Muscle of leg (tissue), 11 donors: Measurements from ENCODE around the gene ADAMTS2. TPM values are rescaled to one million over a fixed set of nuclear protein-coding genes. Genes with fewer than 3 reads are reported as not detected.

Experiments
- DNase-seq: peaks from one replicate; pipeline ENCODE4 v3.0.0; 2013
- H3K27ac ChIP-seq: one replicate; pipeline ENCODE4 v1.5.1; 2013; ENCODE audit warnings: mild to moderate bottlenecking, low read length, control low read depth
- H3K27me3 ChIP-seq: one replicate; pipeline ENCODE4 v1.6.1; 2013; ENCODE audit warnings: low read length; ENCODE audit not compliant: control insufficient read depth, insufficient read depth
- H3K36me3 ChIP-seq: one replicate; pipeline ENCODE4 v1.6.1; 2013; ENCODE audit warnings: low read length; ENCODE audit not compliant: control insufficient read depth, insufficient read depth
- H3K4me1 ChIP-seq: one replicate; pipeline ENCODE4 v1.6.1; 2013; ENCODE audit warnings: low read length; ENCODE audit not compliant: control insufficient read depth, insufficient read depth
- H3K4me3 ChIP-seq: one replicate; pipeline ENCODE4 v1.5.1; 2013; ENCODE audit warnings: low read length, control low read depth
- H3K9me3 ChIP-seq: replicated peaks from 2 replicates; pipeline ENCODE4 v1.6.1; 2013; ENCODE audit warnings: low read depth, low read length; ENCODE audit not compliant: control insufficient read depth
- WGBS: methylation state at CpG from one replicate; pipeline ENCODE4 v1.1.5; 2013; ENCODE audit warnings: missing lambda C conversion rate; ENCODE audit not compliant: insufficient coverage; 5-methylcytosine and 5-hydroxymethylcytosine counted together
- polyA plus RNA-seq, 8 donors: library from polyadenylated mRNA; unstranded; fragments of 120-200 nt; gene quantifications; one replicate each; pipeline versions ENCODE4 v1.2.1 to v1.2.3, GENCODE V29; 2013; ENCODE audit warnings: inconsistent platforms in 1 of 8, low replicate concordance in 1 of 8; ENCODE audit not compliant: insufficient read length in 8 of 8, insufficient read depth in 1 of 8
- total RNA-seq: library from RNA; stranded (reverse); fragments of 120-200 nt; gene quantifications from one replicate; pipeline ENCODE4 v1.2.4, GENCODE V29; 2013

The ADAMTS2 gene
- total and polyA plus RNA-seq, 9 donors, result 21.3 to 46.3 (median 34.2) TPM

DNA sequence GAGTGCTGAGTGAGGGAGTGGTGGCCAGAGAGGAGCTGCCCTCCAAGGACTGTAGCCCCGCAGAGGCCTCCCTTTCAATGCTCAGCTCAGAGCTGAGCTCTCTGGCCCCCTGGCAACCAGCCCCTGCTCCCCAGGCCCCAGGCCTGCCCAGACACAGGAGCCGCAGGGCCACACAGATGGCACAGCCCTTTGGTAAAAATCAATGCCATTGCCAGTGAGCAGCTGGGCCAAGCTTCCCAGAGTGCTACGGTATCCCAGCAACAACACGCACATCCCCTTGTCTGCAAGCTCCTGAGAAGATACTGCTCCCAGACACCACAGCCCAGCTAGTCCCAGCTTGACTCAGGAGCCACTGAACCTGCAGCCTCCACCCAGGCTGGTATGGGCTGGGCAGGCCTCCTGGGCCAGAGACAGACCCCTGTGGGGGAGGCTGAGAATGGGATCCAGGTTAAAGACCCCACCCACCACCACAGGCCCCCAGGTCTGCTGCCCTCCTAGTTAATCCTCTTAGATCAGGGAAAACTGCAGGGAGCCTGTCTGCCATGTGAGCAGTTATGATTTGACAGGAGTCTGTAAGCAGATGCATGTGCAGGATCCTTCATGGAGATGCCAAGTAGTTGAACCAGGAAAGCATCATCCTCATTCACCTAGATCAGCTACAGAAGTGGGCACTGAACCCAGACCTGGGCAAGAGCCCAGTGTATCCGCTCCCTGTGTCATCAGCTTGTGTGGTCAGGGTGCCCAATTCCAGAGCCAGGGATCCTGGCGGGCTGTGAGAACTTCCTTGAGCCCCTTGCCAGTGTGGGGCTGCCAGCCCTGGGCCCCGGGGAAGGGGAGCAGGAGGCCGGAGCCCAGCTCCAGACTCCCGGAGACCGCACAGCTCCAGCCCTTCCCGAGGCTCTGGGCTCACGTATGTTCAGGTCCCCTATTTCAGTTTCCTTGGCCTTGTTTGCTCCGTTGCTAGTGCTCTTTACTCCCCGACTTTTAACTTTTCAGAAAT lies 26.7 kb upstream of the ADAMTS2 start:
- H3K4me1 ChIP-seq, result peaks cover 19% of the 10 kb centered on the region
- H3K27me3 ChIP-seq, result peaks cover 2% of the 10 kb centered on the region
- peak; percentile 42 for DNase-seq
- H3K36me3 ChIP-seq, result no peaks in the 10 kb centered on the region
- WGBS, result 74% methylated on average over 14 of the region's 14 CpGs
- no peak overlapping the region for H3K27ac ChIP-seq
- H3K9me3 ChIP-seq, result no peaks in the 10 kb centered on the region
- H3K4me3 ChIP-seq, result no peak overlapping the region

DNA sequence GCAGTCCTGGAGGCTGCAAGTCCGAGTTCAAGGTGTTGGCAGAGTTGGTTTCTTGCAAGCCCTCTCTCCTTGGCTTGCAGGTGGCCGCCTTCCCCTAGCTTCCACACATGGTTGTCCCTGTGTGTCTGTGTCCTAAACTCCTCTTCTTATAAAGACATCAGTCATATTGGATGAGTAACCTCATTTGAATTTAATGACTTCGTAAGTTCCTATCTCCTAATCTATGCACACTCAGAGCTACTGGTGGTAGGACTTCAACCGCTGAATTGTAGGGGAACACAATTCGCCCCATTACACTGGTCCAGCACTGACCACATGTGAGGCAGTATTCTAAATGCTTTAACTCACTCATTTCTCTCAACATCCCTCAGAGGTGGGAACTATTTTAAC lies 25.9 kb upstream of the ADAMTS2 start:
- peaks cover 2% of the 10 kb centered on the region for H3K27me3 ChIP-seq
- peaks cover 19% of the 10 kb centered on the region for H3K4me1 ChIP-seq
- H3K36me3 ChIP-seq, result no peaks in the 10 kb centered on the region
- DNase-seq, result no peak
- 87% methylated on average over 3 of the region's 5 CpGs for WGBS
- H3K9me3 ChIP-seq, result no peaks in the 10 kb centered on the region
- no peak overlapping the region for H3K27ac ChIP-seq
- H3K4me3 ChIP-seq, result no peak overlapping the region

DNA sequence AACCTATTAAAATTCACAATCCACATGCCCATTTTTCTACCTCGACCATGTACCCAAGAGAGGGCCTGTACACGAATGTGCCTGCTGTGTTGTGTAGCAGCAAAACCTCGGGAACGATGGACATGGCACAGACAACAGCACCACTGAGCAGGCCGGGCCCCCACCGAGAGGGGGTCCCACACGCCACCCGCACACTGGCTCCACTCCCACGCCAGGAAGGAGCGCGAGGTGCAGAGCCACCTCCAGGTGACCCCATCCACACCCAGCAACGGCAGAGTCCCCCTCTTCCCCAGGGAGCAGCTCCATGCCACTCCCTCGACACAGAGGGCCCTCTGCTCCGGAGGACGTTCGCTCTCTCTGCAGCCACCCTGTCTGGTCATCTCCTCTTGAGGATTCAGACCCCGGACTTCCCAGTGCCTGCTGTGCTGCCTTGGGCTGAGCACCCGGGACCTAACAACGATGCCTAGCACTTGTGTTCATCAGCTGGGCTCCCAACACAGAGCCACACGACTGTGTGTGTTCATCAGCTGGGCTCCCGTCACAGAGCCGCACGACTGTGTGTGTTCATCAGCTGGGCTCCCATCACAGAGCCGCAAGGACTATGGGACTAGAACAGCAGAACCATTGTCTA lies 25.3 kb upstream of the ADAMTS2 start:
- Histone ChIP-seq H3K27ac (no peak overlapping the region), H3K4me1 (peaks cover 19% of the 10 kb centered on the region), H3K27me3 (peaks cover 2% of the 10 kb centered on the region), H3K36me3 (no peaks in the 10 kb centered on the region), H3K9me3 (no peaks in the 10 kb centered on the region), H3K4me3 (no peak overlapping the region)
- no peak for DNase-seq
- WGBS, result 69% methylated on average over 23 of the region's 24 CpGs

DNA sequence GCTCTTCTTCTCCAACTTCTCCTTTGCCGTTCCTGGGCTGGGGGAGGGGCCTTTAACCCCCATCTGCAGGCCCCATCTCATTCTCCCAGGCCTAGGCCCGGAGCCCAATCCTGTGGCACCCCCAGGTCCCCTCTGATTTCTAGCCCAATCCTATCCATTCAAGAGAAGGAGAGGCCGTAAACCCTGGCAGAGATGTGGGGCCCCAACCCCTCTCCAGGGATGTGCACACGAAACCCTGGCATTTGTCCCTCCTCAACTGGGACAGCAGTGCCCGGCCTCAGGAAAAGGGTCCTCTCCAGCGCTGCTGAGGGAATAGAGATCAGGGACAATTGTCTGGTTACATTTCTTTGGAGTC lies 24.2 kb upstream of the ADAMTS2 start:
- WGBS, result 62% methylated on average over 6 of the region's 6 CpGs

DNA sequence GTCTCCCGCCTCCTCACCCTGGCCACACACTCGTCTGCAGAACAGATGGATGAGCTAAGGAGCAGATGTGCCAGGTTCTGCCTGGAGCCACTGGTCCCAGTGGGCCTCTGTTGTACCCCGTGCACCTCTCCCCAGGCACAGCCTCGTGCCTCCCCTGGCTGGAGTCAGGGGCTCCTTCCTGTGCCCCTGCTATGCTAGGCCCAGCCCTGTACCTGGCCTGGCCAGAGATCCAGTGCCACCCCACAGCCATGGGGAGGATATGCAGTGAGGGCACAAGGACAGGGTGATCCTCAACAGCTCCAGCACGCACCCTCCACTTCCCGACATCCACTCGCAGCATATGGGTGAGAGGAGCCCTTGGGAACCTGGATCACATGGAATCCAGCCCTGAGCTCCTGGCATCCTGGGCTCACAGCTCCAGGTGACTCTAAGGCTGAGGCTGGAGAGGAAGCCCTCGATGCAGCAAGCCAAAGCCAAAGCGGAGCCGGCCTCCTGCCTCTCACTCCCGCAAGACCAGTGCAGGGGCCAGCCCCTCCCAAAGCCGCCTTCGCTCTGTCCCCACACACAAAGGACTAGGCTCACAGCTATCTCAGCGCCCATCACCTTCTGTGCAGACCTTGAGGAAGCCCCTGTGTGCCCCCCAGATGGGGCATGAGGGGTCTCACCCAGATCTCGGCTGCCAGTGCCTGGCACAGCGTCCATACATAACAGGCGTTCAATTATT lies 23.7 kb upstream of the ADAMTS2 start:
- Histone ChIP-seq H3K4me3 (no peak overlapping the region), H3K36me3 (no peaks in the 10 kb centered on the region), H3K4me1 (peaks cover 19% of the 10 kb centered on the region), H3K9me3 (no peaks in the 10 kb centered on the region), H3K27ac (no peak overlapping the region), H3K27me3 (peaks cover 2% of the 10 kb centered on the region)
- no peak for DNase-seq
- 83% methylated on average over 17 of the region's 17 CpGs for WGBS

More for the DNA sequence above, 24.2 kb upstream of the ADAMTS2 start:
- Histone ChIP-seq H3K27me3 (peaks cover 2% of the 10 kb centered on the region), H3K36me3 (no peaks in the 10 kb centered on the region), H3K9me3 (no peaks in the 10 kb centered on the region), H3K4me1 (peaks cover 19% of the 10 kb centered on the region), H3K4me3 (no peak overlapping the region), H3K27ac (no peak overlapping the region)
- no peak for DNase-seq

DNA sequence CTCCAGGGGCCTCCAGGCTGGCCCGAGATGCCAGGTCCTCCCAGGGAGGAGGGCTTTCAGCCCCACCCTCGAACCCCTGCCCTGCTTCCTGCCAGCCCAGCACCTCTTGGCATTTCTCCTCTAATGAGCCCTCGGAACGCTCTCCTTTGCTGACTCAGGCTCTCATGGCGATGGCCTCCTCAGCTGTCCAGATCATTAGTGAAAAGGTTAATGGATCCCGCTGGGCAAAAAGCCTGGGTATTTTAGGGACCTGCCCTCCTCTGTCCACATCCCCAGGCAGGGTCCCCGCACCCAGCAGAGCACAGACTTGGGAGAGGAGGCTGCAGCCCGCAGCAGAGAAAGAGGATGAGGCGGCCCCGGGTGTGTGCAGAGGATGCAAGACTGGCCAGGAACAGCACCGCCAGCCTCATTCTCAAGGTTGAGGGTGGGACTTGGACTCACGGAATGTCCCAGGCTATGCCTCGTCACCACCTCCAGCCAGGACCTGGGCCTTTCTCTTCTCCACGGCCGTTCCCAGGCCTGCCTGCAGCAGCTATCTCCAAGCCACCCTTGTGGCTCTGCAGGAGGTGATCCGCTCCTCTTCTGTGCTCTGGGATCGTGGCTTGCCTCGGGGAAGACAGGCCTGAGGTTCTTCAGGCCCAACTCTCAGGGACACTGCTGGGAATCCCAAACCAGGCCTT lies 23.0 kb upstream of the ADAMTS2 start:
- peak; percentile 33 for DNase-seq
- WGBS, result 71% methylated on average over 10 of the region's 18 CpGs
- no peaks in the 10 kb centered on the region for H3K9me3 ChIP-seq

DNA sequence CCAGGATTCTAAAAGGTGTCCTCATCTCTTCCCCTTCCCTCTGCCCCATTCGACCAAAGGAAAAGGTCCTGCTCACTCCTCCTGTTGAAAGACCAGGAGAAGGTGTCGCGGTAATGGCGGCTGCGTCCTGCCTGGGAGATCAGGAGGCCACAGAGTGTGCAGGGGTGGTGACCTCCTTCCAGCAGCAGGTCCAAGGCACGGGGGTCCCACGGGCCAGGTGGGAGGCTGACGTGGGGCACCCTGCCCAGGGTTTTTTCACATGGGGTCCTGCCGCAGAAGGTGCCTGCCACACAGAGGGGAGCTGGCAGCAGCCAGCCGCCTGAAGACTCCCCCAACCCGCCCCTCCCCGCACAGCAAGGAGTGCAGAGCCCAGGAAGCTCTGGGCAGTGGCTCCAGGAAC lies 22.2 kb upstream of the ADAMTS2 start:
- peaks cover 2% of the 10 kb centered on the region for H3K27me3 ChIP-seq

More for the DNA sequence above, 23.0 kb upstream of the ADAMTS2 start:
- Histone ChIP-seq H3K4me3 (no peak overlapping the region), H3K4me1 (peaks cover 13% of the 10 kb centered on the region), H3K36me3 (no peaks in the 10 kb centered on the region), H3K27me3 (peaks cover 2% of the 10 kb centered on the region), H3K27ac (no peak overlapping the region)

DNA sequence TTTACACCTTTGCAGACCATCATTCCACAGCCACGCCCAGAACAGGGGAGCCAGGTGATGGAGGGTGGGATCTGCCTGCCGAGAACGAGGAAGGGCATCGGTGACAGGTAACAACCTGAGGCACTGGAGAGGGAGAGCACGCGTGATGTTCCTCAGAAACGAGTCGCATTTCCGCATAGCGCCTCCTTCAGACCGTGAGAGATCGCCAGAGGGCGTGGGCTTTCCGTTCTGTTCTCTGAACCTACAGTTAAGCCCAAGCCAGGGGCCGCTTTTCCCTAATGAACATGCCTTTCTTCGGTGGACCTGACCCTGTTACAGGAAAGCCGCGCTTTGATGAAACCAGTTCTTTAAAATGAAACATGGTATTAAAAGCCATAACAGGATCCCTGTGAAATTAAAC lies 17.1 kb upstream of the ADAMTS2 start:
- Histone ChIP-seq H3K9me3 (no peaks in the 10 kb centered on the region), H3K36me3 (no peaks in the 10 kb centered on the region), H3K4me1 (no peaks in the 10 kb centered on the region), H3K27me3 (peaks cover 4% of the 10 kb centered on the region), H3K4me3 (no peak overlapping the region), H3K27ac (no peak overlapping the region)
- DNase-seq, result no peak
- WGBS, result 75% methylated on average over 17 of the region's 18 CpGs

More for the DNA sequence above, 22.2 kb upstream of the ADAMTS2 start:
- Histone ChIP-seq H3K36me3 (no peaks in the 10 kb centered on the region), H3K4me3 (no peak overlapping the region), H3K4me1 (peaks cover 13% of the 10 kb centered on the region), H3K27ac (no peak overlapping the region), H3K9me3 (no peaks in the 10 kb centered on the region)
- no peak for DNase-seq
- WGBS, result 83% methylated on average over 12 of the region's 12 CpGs

DNA sequence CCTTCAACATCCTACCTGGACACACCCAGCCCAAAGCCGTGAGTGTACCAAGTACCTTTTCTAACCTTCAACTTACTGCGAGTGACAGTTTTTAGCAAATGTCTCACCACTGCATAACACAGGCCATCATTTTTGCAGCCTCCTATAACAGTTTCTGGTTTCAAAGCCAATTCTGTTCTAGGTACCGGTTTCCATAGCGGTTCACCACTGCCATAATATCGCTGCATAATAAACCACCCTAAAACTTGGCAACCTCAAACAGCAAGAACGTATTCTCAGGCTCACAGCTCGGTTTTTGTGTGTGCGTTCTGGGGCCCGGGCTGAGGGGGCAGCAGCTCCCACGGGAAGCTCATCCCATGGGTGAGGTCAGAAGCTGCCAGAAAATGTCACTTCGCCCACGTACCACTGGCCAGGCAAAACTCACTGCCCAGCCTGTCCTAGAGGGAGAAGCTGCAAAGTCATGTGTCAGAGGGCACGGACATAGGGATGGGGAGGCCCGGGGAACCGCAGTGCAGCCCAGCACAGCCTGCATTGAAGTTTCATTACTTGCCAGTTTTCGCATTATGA lies 15.9 kb upstream of the ADAMTS2 start:
- Histone ChIP-seq H3K27ac (no peak overlapping the region), H3K4me1 (no peaks in the 10 kb centered on the region), H3K27me3 (peaks cover 4% of the 10 kb centered on the region), H3K9me3 (no peaks in the 10 kb centered on the region), H3K4me3 (no peak overlapping the region), H3K36me3 (no peaks in the 10 kb centered on the region)
- no peak for DNase-seq
- WGBS, result 70% methylated on average over 16 of the region's 16 CpGs
